ENCODE data around the gene UGT1A7. TPM values are rescaled to one million over a fixed set of nuclear protein-coding genes. Genes with fewer than 3 reads are reported as not detected.

Gene UGT1A7
- total and polyA plus RNA-seq, 2 experiments from 2014 or later, result not detected

- Histone ChIP-seq H3K27ac (no peak overlapping the region), H4K20me1 (ENCODE audit: insufficient read depth) (no peaks in the 10 kb centered on the region), H2AFZ (no peak overlapping the region), H3K27me3 (replicated peaks; ENCODE audit: insufficient read depth) (peaks cover 17% of the 10 kb centered on the region; the same call in 1 of the 2 replicates), H3K4me1 (ENCODE audit: insufficient read depth) (no peaks in the 10 kb centered on the region), H3K36me3 (ENCODE audit: low read depth) (no peaks in the 10 kb centered on the region), H3K4me3 (no peak overlapping the region), H3F3A (ENCODE audit: insufficient read depth) (no peaks in the 10 kb centered on the region), H3K79me2 (ENCODE audit: insufficient read depth) (no peaks in the 10 kb centered on the region), H3K9ac (no peak overlapping the region), H3K4me2 (ENCODE audit: unreplicated experiment) (no peak overlapping the region), H3K9me3 (ENCODE audit: low read depth) (no peaks in the 10 kb centered on the region), H3K9me2 (ENCODE audit: insufficient read depth) (no peaks in the 10 kb centered on the region)
- 48 to 64% methylated on average over 6 to 7 of the region's 7 CpGs for WGBS, 2 experiments (ENCODE audit: low coverage in 1 of 2, low lambda C conversion rate in 2 of 2, missing lambda C conversion rate in 2 of 2)
- DNase-seq, result no peak
- TF ChIP-seq EZH2 (IDR thresholded peaks at IDR 0.05; ENCODE audit: insufficient read depth, poor library complexity, severe bottlenecking), result no peak
- TF ChIP-seq EZH2phosphoT487 (IDR thresholded peaks at IDR 0.05; ENCODE audit: insufficient read depth, low read depth), result no peak
- in situ Hi-C loops (cut with MboI), result no loop called here
Observed at GRCh38 chr2:233789554-233789953, 107.9 kb downstream of the UGT1A7 start.

GRCh38 chr2:233791151-233791882 is 109.6 kb downstream of the UGT1A7 start:
- no peak for TF ChIP-seq EZH2phosphoT487 (IDR thresholded peaks at IDR 0.05; ENCODE audit: insufficient read depth, low read depth)
- no peak for TF ChIP-seq EZH2 (IDR thresholded peaks at IDR 0.05; ENCODE audit: insufficient read depth, poor library complexity, severe bottlenecking)
- Histone ChIP-seq H3K9me3 (ENCODE audit: low read depth) (no peaks in the 10 kb centered on the region), H3F3A (ENCODE audit: insufficient read depth) (no peaks in the 10 kb centered on the region), H3K27me3 (replicated peaks; ENCODE audit: insufficient read depth) (peaks cover 25% of the 10 kb centered on the region; the same call in 1 of the 2 replicates), H3K36me3 (ENCODE audit: low read depth) (no peaks in the 10 kb centered on the region), H3K79me2 (ENCODE audit: insufficient read depth) (no peaks in the 10 kb centered on the region), H3K9me2 (ENCODE audit: insufficient read depth) (no peaks in the 10 kb centered on the region), H3K27ac (no peak overlapping the region), H3K9ac (no peak overlapping the region), H3K4me1 (ENCODE audit: insufficient read depth) (no peaks in the 10 kb centered on the region), H4K20me1 (ENCODE audit: insufficient read depth) (no peaks in the 10 kb centered on the region), H2AFZ (no peak overlapping the region), H3K4me2 (ENCODE audit: unreplicated experiment) (no peak overlapping the region), H3K4me3 (no peak overlapping the region)
- WGBS, 2 experiments (ENCODE audit: low coverage in 1 of 2, low lambda C conversion rate in 2 of 2, missing lambda C conversion rate in 2 of 2), result 47 to 49% methylated on average over 18 of the region's 18 CpGs
- in situ Hi-C loops (cut with MboI), result no loop called here
- no peak for DNase-seq

GRCh38 chr2:233791883-233792329 is 110.2 kb downstream of the UGT1A7 start:
- in situ Hi-C loops (cut with MboI), result no loop called here
- Histone ChIP-seq H3K27ac (no peak overlapping the region), H3K9me2 (ENCODE audit: insufficient read depth) (no peaks in the 10 kb centered on the region), H3K9me3 (ENCODE audit: low read depth) (no peaks in the 10 kb centered on the region), H4K20me1 (ENCODE audit: insufficient read depth) (no peaks in the 10 kb centered on the region), H2AFZ (no peak overlapping the region), H3K4me1 (ENCODE audit: insufficient read depth) (no peaks in the 10 kb centered on the region), H3K9ac (no peak overlapping the region), H3F3A (ENCODE audit: insufficient read depth) (no peaks in the 10 kb centered on the region), H3K27me3 (replicated peaks; ENCODE audit: insufficient read depth) (peaks cover 25% of the 10 kb centered on the region; the same call in 1 of the 2 replicates), H3K36me3 (ENCODE audit: low read depth) (no peaks in the 10 kb centered on the region), H3K79me2 (ENCODE audit: insufficient read depth) (no peaks in the 10 kb centered on the region), H3K4me2 (ENCODE audit: unreplicated experiment) (no peak overlapping the region), H3K4me3 (no peak overlapping the region)
- TF ChIP-seq EZH2 (IDR thresholded peaks at IDR 0.05; ENCODE audit: insufficient read depth, poor library complexity, severe bottlenecking) (no peak), EZH2phosphoT487 (IDR thresholded peaks at IDR 0.05; ENCODE audit: insufficient read depth, low read depth) (no peak)
- 51 to 59% methylated on average over 8 to 9 of the region's 9 CpGs for WGBS, 2 experiments (ENCODE audit: low coverage in 1 of 2, low lambda C conversion rate in 2 of 2, missing lambda C conversion rate in 2 of 2)
- no peak for DNase-seq

GRCh38 chr2:233792720-233793119 is 111.0 kb downstream of the UGT1A7 start:
- 53 to 55% methylated on average over 7 of the region's 7 CpGs for WGBS, 2 experiments (ENCODE audit: low coverage in 1 of 2, low lambda C conversion rate in 2 of 2, missing lambda C conversion rate in 2 of 2)
- no peaks in the 10 kb centered on the region for H3K36me3 ChIP-seq (ENCODE audit: low read depth)
- H3K4me2 ChIP-seq (ENCODE audit: unreplicated experiment), result no peak overlapping the region
- no peaks in the 10 kb centered on the region for H3F3A ChIP-seq (ENCODE audit: insufficient read depth)
- no peaks in the 10 kb centered on the region for H4K20me1 ChIP-seq (ENCODE audit: insufficient read depth)
- no peak overlapping the region for H2AFZ ChIP-seq
- H3K79me2 ChIP-seq (ENCODE audit: insufficient read depth), result no peaks in the 10 kb centered on the region
- DNase-seq, result no peak
- in situ Hi-C loops (cut with MboI), result no loop called here
- peaks cover 25% of the 10 kb centered on the region; the same call in 1 of the 2 replicates for H3K27me3 ChIP-seq (replicated peaks; ENCODE audit: insufficient read depth)
- no peak for TF ChIP-seq EZH2 (IDR thresholded peaks at IDR 0.05; ENCODE audit: insufficient read depth, poor library complexity, severe bottlenecking)
- TF ChIP-seq EZH2phosphoT487 (IDR thresholded peaks at IDR 0.05; ENCODE audit: insufficient read depth, low read depth), result no peak
- no peak overlapping the region for H3K9ac ChIP-seq
- H3K9me3 ChIP-seq (ENCODE audit: low read depth), result no peaks in the 10 kb centered on the region
- H3K27ac ChIP-seq, result no peak overlapping the region
- H3K4me1 ChIP-seq (ENCODE audit: insufficient read depth), result no peaks in the 10 kb centered on the region
- no peaks in the 10 kb centered on the region for H3K9me2 ChIP-seq (ENCODE audit: insufficient read depth)
- no peak overlapping the region for H3K4me3 ChIP-seq
